ENCODE data around the gene MACROD2. TPM values are rescaled to one million over a fixed set of nuclear protein-coding genes. Genes with fewer than 3 reads are reported as not detected.

The MACROD2 gene
- total and polyA plus RNA-seq, 4 donors: 0.66 to 10.5 (median 3.3) TPM

DNA sequence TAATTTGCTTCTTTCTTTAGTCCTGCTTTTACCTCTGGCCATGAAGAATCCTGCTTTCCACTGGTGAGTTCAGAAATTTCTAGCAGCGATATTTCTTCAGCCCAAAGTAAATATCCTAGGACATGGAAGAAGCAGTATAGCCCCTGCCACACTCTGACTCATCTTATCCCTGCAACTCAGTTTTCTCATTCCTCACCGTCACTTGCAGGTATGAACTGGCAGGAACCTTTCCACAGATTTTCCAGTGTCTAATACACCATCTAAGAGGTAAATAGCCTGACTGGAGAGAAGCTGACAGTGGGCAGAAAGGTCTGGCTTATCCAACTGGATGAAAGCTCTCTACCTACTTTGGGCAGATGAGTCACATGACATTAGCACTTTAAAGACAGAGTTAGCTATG lies 1158.8 kb downstream of the MACROD2 start:
- Histone ChIP-seq H3K4me1 (ENCODE audit: control insufficient read depth in 4 of 4, insufficient read depth in 4 of 4, low read length in 3 of 4) (peaks cover 0 to 11% (median 3%) of the 10 kb centered on the region in 4 donors), H3K27me3 (ENCODE audit: control insufficient read depth in 4 of 4, insufficient read depth in 4 of 4, low read length in 3 of 4) (no peaks in the 10 kb centered on the region), H3K9me3 (ENCODE audit: control insufficient read depth in 4 of 4, low read length in 3 of 4) (no peaks in the 10 kb centered on the region), H3K27ac (ENCODE audit: low read depth in 1 of 2, low read length in 2 of 2) (no peak overlapping the region), H3K9ac (ENCODE audit: low read depth in 1 of 2, low read length in 2 of 2) (no peak overlapping the region), H3K36me3 (ENCODE audit: control insufficient read depth in 4 of 4, insufficient read depth in 3 of 4, low read depth in 1 of 4, low read length in 3 of 4) (no peaks in the 10 kb centered on the region), H3K4me3 (ENCODE audit: low read depth in 1 of 3, low read length in 3 of 3) (no peak overlapping the region)
- DNase-seq (ENCODE audit: low spot score): no peak
- 90% methylated on average over 2 of the region's 2 CpGs for WGBS
- TF ChIP-seq TAF1 (conservative IDR thresholded peaks at IDR 0.05): no peak
- no peak for TF ChIP-seq EGR1 (IDR thresholded peaks at IDR 0.05; ENCODE audit: low read depth in 2 of 2)
- no peak for TF ChIP-seq YY1 (IDR thresholded peaks at IDR 0.05)
- no peak for TF ChIP-seq RXRA (IDR thresholded peaks at IDR 0.05)
- no peak for TF ChIP-seq RAD21 (IDR thresholded peaks at IDR 0.05)
- no peak for TF ChIP-seq FOXA1 (IDR thresholded peaks at IDR 0.05)
- TF ChIP-seq JUND (IDR thresholded peaks at IDR 0.05): no peak
- TF ChIP-seq, protein P1, sequence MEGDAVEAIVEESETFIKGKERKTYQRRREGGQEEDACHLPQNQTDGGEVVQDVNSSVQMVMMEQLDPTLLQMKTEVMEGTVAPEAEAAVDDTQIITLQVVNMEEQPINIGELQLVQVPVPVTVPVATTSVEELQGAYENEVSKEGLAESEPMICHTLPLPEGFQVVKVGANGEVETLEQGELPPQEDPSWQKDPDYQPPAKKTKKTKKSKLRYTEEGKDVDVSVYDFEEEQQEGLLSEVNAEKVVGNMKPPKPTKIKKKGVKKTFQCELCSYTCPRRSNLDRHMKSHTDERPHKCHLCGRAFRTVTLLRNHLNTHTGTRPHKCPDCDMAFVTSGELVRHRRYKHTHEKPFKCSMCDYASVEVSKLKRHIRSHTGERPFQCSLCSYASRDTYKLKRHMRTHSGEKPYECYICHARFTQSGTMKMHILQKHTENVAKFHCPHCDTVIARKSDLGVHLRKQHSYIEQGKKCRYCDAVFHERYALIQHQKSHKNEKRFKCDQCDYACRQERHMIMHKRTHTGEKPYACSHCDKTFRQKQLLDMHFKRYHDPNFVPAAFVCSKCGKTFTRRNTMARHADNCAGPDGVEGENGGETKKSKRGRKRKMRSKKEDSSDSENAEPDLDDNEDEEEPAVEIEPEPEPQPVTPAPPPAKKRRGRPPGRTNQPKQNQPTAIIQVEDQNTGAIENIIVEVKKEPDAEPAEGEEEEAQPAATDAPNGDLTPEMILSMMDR (IDR thresholded peaks at IDR 0.05; ENCODE audit: low read depth, low read length, missing input control): no peak
- TF ChIP-seq, protein P2, sequence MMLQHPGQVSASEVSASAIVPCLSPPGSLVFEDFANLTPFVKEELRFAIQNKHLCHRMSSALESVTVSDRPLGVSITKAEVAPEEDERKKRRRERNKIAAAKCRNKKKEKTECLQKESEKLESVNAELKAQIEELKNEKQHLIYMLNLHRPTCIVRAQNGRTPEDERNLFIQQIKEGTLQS (IDR thresholded peaks at IDR 0.05): no peak

DNA sequence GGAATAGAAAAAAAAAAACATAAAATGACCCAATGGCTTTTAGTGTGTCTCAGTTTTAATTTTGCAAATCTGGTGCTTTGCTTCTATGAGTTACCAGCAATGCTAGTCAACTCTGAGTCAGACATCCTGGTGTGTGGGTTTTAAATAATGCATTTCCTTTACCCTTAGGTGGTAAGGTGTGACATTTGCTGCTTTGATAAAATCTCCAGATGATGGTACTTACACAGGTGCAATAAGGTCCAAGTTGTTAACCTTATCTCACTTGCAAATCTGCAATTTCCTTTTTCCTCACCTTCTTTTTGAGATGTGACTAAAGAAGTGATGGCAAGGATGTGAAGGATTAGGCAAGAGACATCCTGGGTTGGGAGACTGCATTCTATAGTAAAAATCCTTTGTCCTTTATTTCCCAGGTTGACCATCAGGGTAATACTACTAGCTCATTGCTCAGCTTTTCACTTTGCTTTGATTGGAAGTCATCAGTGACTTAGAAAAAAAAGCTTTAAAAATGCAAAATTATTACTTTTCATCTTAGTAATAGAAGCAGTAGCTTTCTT lies 1160.6 kb downstream of the MACROD2 start:
- no peak overlapping the region for H3K27ac ChIP-seq (ENCODE audit: low read depth in 1 of 2, low read length in 2 of 2)
- no peak overlapping the region for H3K4me3 ChIP-seq (ENCODE audit: low read depth in 1 of 3, low read length in 3 of 3)
- H3K27me3 ChIP-seq (ENCODE audit: control insufficient read depth in 4 of 4, insufficient read depth in 4 of 4, low read length in 3 of 4): no peaks in the 10 kb centered on the region
- H3K36me3 ChIP-seq (ENCODE audit: control insufficient read depth in 4 of 4, insufficient read depth in 3 of 4, low read depth in 1 of 4, low read length in 3 of 4): no peaks in the 10 kb centered on the region
- H3K9ac ChIP-seq (ENCODE audit: low read depth in 1 of 2, low read length in 2 of 2): no peak overlapping the region
- H3K4me1 ChIP-seq (ENCODE audit: control insufficient read depth in 4 of 4, insufficient read depth in 4 of 4, low read length in 3 of 4): peaks cover 0 to 11% (median 3%) of the 10 kb centered on the region in 4 donors
- DNase-seq (ENCODE audit: low spot score): no peak
- TF ChIP-seq EGR1 (IDR thresholded peaks at IDR 0.05; ENCODE audit: low read depth in 2 of 2) (no peak), TAF1 (conservative IDR thresholded peaks at IDR 0.05) (no peak), GABPA (IDR thresholded peaks at IDR 0.05 in 1 of 2, conservative IDR thresholded peaks at IDR 0.05 in 1 of 2) (no peak), YY1 (IDR thresholded peaks at IDR 0.05) (no peak), FOXA2 (IDR thresholded peaks at IDR 0.05) (no peak), RXRA (IDR thresholded peaks at IDR 0.05) (no peak), RAD21 (IDR thresholded peaks at IDR 0.05) (no peak), NR2F2 (IDR thresholded peaks at IDR 0.05) (no peak), FOXA1 (IDR thresholded peaks at IDR 0.05) (no peak), JUND (IDR thresholded peaks at IDR 0.05) (no peak)
- TF ChIP-seq, protein P3, sequence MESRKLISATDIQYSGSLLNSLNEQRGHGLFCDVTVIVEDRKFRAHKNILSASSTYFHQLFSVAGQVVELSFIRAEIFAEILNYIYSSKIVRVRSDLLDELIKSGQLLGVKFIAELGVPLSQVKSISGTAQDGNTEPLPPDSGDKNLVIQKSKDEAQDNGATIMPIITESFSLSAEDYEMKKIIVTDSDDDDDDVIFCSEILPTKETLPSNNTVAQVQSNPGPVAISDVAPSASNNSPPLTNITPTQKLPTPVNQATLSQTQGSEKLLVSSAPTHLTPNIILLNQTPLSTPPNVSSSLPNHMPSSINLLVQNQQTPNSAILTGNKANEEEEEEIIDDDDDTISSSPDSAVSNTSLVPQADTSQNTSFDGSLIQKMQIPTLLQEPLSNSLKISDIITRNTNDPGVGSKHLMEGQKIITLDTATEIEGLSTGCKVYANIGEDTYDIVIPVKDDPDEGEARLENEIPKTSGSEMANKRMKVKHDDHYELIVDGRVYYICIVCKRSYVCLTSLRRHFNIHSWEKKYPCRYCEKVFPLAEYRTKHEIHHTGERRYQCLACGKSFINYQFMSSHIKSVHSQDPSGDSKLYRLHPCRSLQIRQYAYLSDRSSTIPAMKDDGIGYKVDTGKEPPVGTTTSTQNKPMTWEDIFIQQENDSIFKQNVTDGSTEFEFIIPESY (IDR thresholded peaks at IDR 0.05): no peak
- TF ChIP-seq, protein P4, sequence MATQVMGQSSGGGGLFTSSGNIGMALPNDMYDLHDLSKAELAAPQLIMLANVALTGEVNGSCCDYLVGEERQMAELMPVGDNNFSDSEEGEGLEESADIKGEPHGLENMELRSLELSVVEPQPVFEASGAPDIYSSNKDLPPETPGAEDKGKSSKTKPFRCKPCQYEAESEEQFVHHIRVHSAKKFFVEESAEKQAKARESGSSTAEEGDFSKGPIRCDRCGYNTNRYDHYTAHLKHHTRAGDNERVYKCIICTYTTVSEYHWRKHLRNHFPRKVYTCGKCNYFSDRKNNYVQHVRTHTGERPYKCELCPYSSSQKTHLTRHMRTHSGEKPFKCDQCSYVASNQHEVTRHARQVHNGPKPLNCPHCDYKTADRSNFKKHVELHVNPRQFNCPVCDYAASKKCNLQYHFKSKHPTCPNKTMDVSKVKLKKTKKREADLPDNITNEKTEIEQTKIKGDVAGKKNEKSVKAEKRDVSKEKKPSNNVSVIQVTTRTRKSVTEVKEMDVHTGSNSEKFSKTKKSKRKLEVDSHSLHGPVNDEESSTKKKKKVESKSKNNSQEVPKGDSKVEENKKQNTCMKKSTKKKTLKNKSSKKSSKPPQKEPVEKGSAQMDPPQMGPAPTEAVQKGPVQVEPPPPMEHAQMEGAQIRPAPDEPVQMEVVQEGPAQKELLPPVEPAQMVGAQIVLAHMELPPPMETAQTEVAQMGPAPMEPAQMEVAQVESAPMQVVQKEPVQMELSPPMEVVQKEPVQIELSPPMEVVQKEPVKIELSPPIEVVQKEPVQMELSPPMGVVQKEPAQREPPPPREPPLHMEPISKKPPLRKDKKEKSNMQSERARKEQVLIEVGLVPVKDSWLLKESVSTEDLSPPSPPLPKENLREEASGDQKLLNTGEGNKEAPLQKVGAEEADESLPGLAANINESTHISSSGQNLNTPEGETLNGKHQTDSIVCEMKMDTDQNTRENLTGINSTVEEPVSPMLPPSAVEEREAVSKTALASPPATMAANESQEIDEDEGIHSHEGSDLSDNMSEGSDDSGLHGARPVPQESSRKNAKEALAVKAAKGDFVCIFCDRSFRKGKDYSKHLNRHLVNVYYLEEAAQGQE (IDR thresholded peaks at IDR 0.05): no peak
- TF ChIP-seq, protein P1 (IDR thresholded peaks at IDR 0.05; ENCODE audit: low read depth, low read length, missing input control): no peak
- TF ChIP-seq, protein P2 (IDR thresholded peaks at IDR 0.05): no peak
- TF ChIP-seq, protein P5, sequence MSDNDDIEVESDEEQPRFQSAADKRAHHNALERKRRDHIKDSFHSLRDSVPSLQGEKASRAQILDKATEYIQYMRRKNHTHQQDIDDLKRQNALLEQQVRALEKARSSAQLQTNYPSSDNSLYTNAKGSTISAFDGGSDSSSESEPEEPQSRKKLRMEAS (IDR thresholded peaks at IDR 0.05): no peak
- H3K9me3 ChIP-seq (ENCODE audit: control insufficient read depth in 4 of 4, low read length in 3 of 4): no peaks in the 10 kb centered on the region

Data from liver (tissue), 9 donors.